Activated CD4-positive, alpha-beta T cell treated with anti-CD3 and anti-CD28 coated beads, Interleukin-2, amount 50 U/mL, for 24 hours (primary cell): Measurements from ENCODE around the gene UBE2O.

Experiments used
- DNase-seq, 2 donors: peaks; one replicate each; pipeline ENCODE4 v3.0.0-alpha.2; 2020; ENCODE audit warnings: low read depth in 1 of 2, low spot score in 1 of 2

UBE2O gene

DNA sequence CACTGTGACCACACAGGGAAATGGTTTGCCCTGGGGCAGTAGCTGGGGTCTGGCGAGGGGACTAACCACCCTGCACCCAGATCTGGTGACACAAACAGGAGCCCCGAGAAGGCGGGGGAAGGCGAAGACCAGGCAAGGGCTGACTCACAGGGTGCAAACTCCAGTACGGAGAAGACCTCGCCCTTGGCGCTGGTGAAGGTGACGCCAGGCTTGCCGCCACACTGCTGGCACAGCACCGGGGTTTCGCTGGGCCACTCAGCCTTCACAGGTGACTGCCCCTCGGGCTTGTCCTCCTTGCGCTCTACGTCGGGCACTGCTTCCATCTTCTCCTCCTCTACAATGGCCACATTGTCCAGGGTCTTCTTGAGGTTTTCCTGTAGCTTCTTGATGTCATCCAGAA, 57.0 kb downstream of the UBE2O start:
- no peak for DNase-seq

DNA sequence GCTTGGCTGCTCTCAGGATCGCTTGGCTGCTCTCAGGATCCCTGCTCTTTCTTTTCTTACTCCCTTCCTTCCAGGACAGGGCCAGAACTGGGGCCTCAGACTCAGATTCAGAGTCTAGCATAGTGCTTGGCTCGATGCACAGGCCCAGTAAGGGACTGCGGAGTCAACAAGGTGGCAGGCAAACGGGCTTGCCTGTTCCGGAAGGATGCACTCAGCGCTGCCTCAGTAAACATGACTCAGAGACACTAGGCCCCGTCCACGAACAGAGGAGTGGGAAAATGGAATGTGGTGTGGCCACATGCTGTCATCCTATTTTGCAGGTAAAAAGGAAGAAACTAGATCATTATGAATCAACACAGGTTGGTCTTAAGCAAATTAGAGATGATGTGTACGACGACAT, 58.8 kb downstream of the UBE2O start:
- DNase-seq: no peak

DNA sequence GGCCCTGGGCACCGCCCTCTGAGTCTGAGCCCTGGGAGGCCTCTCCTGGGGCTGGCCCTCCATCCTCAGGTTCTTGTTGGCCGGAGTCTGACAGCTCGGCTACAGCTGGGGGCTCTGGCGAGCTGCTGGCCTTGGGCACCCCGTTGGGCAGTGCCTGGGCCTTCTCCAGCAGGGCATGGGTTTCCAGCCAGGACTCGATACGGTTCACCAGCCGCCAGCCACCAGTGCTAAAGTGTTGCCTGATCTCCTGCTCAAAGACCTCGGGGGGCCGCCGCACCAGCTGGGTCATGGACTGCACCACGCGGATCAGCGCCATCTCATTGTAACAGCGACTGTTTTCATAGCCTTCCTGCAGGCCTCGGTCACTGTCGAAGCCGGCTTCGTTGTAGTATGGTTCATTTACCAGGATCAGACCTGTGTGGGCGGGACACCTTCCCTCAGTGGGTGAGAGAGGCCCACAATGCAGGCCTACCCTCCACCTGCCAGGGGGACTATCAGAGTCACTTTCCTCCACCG, 61.7 kb downstream of the UBE2O start:
- no peak for DNase-seq

DNA sequence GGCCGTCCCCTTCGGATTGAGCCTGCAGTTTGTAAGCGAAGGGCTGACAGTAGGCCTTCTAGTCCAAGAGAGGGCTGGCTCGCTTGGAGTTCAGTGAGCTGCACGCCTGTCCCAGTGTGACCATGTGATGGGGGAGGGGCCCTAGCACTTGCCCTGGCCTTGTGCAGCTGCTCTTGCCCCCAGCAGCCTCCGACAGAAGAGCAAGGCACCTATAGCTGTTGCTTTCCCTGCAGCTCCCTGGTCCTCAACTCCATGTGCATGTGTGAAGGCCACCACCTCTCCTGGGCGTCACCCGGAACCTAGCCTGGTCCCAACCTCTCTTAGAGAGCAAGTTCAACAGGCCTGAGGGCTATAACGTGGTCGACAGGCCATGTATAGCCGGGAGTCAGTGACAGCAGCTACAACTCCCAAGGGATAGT, 62.9 kb downstream of the UBE2O start:
- DNase-seq: no peak

DNA sequence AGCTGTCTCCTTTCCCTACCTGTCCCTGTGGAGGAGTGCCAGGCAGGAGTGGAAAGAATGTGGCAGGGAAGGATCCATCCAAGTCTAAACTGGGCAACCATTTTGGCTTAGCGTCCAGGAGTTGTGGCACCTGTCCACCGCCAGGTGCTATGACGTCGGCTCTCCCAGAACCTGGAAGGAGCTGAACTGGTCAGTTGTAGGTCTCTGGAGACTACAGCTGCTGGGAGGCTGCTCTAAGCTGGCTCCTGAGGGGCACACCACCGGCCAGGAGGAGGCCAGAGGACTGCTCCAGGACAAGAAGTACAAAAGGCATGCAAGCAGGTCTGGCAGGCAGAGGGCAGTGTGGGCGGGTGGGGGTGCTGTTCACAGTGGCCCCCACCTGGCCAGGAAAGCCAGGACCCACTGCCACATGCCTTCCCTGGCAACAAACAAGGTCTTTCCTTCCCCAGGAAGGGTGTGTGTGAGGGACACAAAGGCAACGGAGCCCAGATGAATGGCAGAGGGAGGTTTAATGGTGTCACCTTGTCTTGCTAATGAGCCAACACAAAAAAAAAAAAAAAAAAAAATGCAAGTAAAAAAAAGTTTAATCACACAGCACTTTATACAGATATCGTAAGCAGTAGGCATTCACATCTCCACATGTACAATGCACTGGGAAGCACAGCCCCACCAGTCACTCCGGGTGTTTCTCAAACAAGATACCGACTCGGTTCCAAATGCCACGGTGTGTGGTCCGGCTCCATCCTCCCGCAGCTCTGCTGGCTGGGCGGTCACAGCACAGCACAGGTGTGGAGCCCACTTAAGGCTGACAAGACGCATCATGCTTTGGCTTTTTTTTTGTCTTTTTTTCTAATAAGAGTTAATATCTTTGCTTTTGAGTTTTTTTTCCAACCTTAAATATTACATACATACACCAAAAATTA, 63.7 kb downstream of the UBE2O start:
- DNase-seq: no peak

DNA sequence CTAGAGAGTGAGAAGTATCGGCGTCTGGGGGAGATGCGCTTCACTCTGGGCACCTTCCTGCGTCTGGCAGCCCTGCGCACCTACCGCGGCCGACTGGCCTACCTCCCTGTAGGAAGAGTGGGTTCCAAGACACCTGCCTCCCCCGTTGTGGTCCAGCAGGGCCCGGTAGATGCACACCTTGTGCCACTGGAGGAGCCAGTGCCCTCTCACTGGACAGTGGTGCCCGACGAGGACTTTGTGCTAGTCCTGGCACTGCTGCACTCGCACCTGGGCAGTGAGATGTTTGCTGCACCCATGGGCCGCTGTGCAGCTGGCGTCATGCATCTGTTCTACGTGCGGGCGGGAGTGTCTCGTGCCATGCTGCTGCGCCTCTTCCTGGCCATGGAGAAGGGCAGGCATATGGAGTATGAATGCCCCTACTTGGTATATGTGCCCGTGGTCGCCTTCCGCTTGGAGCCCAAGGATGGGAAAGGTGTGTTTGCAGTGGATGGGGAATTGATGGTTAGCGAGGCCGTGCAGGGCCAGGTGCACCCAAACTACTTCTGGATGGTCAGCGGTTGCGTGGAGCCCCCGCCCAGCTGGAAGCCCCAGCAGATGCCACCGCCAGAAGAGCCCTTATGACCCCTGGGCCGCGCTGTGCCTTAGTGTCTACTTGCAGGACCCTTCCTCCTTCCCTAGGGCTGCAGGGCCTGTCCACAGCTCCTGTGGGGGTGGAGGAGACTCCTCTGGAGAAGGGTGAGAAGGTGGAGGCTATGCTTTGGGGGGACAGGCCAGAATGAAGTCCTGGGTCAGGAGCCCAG, 65.8 kb downstream of the UBE2O start:
- no peak for DNase-seq

DNA sequence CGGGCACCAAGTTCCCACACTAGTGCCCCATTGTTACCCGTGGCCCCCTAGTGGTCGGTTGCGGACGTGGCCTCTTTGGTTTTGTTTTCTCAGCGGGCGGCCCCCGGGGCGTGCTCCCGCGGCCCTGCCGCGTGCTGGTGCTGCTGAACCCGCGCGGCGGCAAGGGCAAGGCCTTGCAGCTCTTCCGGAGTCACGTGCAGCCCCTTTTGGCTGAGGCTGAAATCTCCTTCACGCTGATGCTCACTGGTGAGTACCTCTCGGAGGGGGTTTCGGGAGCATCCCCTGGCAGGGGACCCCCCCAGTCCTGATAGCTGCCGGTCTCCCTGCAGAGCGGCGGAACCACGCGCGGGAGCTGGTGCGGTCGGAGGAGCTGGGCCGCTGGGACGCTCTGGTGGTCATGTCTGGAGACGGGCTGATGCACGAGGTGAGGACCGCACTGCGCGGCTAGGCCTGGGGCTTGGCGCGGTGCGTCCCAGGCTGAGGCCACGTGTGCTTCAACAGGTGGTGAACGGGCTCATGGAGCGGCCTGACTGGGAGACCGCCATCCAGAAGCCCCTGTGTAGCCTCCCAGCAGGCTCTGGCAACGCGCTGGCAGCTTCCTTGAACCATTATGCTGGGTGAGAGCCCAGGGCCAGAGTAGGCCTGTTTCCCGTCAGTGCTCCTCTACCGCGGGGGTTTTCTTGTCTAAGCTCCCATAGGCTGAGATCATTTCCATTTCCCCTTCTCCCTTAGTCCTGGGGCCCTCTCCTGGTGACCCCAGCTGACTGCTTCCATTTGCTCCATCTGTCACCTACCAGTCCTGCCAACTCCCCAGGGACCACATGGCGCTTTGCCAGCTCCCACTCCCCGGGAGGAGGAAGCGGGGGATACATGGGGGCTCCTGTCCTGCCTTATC, 66.8 kb downstream of the UBE2O start:
- DNase-seq: peak; percentile 70 to 73

DNA sequence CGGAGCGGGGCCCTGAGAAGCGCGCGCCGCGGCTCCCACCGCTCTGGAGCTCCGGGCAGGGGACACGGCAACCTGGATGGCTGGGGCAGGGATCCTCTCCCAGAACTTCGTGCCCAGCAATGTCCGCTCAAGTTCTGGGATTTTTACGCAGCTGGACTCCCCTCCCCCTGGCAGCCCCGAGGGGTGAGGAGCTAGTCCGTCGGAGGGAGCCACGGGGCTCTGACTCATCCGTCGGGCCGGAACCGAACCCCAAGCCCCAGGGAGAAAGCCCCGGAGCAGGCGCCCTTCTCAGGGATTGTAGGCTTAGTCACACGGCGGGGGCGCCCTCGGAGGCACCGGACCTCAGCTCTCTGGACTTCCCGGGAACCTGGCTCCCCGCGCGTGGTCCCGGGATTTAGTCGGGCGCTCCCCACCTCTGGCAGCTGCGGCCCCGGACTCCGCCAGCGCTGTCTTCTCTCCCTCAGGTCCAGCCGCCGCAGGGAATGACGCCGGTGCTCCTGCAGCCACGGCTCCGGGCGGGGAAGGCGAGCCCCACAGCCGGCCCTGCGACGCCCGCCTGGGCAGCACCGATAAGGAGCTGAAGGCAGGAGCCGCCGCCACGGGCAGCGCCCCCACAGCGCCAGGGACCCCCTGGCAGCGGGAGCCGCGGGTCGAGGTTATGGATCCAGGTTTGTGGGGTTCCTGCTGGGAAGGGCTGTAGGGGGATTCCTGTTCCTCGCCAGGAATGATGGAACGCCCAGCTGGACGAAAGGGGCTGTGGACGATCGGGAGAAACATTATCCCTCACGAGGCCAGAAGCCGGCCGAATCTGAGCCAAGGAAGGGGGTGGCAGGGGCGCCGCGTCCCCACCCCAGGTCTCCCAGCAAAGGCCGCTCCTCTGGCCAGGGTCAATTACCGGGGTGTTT, 67.7 kb downstream of the UBE2O start:
- DNase-seq: no peak

DNA sequence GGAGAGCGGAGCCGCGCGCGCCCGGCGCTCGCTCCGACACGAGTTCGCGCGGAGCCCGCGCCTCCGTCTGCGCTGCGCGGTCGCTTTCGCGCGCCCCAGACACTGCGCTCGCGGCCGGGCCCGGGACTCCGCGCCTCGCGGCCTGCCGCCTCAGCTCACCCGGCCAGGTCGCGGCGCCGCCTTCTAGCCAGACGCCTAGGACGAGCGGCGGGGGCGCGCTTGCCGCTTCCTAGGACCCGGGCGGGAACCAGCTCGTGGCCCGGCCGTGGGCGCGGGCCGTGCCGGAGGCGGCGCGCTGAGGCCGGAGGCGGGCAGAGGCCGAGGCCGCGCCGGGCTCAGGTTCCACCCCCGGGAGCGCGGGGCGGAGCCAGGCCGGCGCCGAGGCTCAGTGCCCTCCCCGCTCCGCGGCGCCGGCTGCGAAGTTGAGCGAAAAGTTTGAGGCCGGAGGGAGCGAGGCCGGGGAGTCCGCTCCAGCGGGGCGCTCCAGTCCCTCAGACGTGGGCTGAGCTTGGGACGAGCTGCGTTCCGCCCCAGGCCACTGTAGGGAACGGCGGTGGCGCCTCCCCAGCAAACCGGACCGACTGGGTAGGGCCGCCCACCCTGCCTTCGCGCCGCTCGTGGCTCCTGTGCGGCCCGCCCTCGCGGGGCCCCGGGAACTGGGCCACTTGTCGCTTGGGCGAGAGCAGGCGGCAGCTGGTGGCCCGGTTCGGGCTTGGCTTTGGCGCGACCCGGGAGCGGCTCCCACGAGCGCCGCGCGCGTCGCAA, 68.5 kb downstream of the UBE2O start, which contains the start of gene SPHK1:
Gene SPHK1, plus strand, starts transcription at position 388 of the 765 bp plus-strand sequence. CDS start 1,036 bp downstream, outside the sequence.
- peak; percentile 27 to 30 for DNase-seq

DNA sequence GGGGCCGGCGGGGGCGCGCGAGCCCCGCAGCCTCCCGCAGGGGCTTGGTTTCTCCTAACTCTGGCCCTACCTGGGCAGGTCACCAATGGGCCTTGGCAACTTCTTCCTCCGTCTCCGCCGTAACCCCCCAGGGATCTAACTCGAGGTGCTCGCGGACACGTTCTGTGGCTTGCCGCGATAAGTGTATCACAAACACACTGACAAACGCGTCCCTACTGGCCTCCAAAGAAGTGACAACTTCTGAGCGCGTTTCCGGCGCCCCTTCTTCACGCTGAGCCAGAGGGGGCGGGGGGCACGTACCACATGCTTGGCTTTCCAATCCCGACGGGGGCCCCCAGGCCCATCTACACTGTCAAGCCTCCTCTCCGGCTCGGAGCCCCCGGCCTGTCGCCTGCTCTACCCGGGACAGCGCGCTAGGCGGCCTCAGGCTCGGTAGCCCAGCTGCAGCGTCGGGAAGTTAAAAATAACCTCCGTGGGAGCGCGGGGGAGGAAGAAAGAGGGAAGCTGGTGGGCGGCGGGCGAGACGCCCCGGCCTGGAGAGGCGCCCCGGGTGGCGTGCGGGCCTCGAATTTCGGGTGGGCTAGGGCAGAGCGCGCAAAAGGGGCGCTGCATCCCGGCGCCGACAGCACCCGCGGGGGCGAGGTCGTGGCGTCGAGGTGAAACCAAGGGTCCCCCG, 69.3 kb downstream of the UBE2O start:
- DNase-seq: peak; percentile 24 to 45

DNA sequence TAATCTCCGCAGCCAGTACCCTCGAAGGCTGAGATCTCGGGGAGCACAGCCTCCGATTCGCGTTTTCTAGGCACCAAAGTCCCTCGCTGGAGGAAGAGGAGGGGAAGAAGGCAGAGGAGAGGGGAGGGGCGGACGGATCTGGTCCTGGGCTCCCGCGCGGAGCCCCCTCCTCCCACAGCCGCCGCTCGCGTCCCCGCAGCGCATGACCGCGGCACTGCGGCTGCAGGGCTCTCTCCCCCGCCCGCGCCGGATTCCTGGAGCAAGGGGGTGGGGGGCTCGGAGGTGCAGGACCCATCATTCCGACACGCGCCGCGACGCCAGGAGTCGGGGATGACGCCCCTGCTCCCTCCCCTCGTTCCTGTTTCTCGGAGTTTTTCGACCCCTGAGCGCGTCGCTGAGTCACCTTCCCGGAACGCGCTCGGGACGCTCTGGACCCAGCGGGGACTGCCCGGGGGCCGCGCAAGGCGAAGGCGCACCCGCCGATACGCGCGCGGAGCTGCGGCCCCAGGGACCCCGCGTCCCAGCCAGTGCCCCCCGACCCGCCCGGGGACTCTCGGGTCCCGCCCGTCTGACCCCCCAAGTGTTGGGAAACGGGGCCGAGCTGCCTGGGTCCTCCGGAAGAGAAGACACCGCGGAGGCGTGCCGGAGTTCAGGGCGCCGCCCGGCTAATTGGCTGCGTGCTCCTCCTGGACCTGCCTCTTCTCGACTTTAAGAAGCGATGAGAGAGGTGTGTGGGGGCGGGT, 70.0 kb downstream of the UBE2O start:
- peak in 1 of 2 donors; percentile 52 for DNase-seq

DNA sequence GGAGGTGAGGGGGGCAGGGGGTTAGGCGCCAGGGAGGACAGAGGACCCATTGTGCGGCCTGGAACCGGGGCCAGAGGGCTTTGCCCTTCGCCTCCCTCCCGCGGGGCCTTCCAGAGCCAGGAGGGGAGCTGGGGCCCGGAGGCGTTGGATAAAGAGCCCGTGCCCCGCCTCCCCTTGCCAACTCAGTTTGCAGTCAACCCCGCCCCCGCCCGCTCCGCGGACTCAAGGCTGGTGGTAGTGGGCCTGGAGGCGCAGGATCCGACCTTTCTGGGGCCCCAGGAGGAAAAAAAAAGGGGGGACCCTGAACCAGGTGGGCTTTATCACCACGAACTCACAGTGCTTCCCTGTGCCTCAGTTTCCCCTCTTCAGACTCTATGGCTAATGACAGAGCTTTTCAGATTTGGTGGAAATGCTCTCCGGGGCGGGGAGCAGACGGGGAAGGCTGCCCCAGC, 70.6 kb downstream of the UBE2O start:
- no peak for DNase-seq

DNA sequence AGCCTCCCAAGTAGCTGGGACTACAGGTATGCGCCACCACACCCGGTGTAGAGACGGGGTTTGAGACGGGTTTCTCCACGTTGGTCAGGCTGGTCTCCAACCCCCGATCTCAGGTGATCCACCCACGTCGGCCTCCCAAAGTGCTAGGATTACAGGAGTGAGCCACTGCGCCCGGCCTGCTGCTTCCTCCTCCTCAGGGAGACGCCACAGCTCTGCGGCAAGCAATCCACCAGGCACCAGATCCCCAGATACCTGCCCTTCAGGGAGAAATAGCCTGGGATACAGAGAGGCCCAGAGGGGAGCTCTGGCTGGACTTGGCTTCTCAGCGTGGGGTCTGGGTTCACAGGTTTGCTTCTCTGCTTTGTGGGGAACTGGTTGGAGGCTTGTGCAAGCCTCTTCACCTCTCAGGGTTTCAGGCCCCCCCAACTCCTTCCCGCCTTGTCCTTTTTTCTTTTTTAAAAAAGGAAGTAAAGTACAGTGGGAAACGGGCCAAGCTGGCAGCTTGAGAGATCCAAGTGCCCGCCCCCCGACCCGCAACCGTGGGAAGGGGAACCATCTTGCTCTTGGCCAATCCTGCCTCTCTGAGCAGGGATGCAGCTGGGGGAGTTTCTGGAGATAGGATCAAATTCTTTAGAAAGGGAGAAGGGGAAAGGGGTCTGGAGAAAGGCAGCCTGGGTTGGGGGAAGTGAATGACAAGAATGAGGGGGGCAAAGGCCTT, 71.2 kb downstream of the UBE2O start:
- no peak for DNase-seq

DNA sequence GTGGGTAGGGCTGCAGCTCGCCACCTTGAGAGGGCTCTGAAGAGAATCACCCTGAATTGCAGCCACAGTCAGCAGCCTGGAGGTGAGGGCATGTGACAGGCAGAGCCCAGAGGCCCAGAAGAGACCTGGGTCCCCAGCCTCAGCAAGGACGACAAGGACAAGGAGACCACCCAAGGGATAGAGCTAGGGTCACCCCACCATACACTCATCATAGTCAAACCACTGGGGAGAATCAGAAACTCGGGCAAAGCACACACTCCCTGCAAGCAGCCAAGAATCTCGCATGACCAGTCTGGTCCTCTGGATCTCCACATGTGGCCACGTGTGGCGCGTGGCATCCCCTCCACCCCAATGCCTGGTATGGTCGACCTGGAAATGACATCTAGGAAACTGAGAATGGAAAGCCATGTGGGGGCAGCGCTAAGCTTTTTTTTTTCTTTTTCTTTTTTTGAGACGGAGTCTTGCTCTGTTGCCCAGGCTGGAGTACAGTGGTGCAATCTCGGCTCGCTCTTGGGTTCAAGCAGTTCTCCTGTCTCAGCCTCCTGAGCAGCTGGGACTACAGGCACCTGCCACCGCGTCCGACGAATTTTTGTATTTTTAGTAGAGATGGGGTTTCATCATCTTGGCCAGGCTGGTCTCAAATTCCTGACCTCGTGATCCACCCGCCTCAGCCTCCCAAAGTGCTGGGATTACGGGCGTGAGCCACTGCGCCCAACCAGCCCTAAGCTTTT, 73.1 kb downstream of the UBE2O start:
- no peak for DNase-seq

DNA sequence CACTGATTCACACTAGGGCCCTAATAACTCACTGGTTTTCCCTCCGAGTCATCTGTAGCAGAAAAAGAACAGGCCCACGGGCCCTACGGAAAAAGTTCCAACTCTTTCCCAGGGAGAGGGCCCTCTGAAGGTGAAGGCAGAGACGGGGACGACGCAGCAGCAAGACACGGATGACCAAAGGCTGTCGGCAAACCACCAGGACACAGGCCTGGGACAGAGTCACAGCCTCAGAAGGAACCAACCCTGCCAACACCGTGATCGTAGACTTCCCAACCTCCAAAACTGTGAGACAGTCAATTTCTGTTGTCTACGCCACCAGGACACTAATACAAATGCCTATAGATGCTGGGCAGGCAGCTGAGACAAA, 73.7 kb downstream of the UBE2O start:
- DNase-seq: no peak

DNA sequence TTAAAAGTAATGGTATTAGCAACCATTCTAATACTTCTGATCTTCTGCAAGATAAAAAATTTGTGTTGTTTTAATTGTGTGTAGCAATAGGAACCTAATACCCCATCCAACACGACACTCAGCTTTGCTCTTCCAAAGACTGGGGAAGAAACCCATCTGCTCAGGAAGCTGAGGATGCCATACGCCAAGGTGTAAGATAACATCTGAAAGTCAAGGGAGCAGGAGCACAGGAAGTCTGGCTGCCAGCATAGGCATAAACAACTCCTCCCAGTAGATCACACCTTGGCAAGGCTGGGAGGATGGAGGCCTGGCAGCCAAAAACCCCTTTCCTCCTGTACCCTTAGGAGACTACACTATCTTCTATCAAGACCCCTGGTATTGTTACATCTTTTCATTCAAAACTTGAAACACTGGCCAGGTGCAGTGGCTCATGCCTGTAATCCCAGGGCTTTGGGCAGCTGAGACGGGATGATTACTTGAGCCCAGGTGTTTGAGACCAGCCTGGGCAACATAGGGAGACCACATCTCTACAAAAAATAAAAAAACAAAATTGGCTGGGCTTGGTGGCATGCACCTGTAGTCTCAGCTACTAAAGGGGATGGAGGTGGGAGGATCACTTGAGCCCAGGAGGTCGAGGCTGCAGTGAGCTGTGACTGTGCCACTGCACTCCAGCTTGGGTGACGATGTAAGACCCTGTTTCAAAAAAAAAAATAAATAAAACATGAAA, 74.2 kb downstream of the UBE2O start:
- DNase-seq: no peak
